Gastroesophageal sphincter (tissue), 4 donors: Measurements from ENCODE around the gene TSPEAR. TPM values are rescaled to one million over a fixed set of nuclear protein-coding genes. Genes with fewer than 3 reads are reported as not detected.

Experiments
- ATAC-seq: fragments of 150-250 bp; one replicate; pipeline ENCODE4 v1.9.1; 2016; ENCODE audit warnings: mild to moderate bottlenecking, moderate library complexity
- H3K27ac ChIP-seq, 4 donors: fragments of 200-600 bp; sonication (generic) in 3 of 4; 1 replicate in 3 of 4; 2 replicates in 1 of 4; pipeline ENCODE4 v1.5.1; 2016 to 2019
- H3K27me3 ChIP-seq: fragments of 200-600 bp; sonication (generic); one replicate; pipeline ENCODE4 v1.5.1; 2019
- H3K36me3 ChIP-seq, 2 donors: fragments of 200-600 bp; sonication (generic); one replicate each; pipeline ENCODE4 v1.5.1; 2019; ENCODE audit warnings: control low read depth in 1 of 2
- H3K4me1 ChIP-seq, 3 donors: fragments of 200-600 bp; sonication (generic); 1 replicate in 2 of 3; 2 replicates in 1 of 3; pipeline ENCODE4 v1.5.1; 2016 to 2019; ENCODE audit warnings: control low read depth in 2 of 3
- H3K4me3 ChIP-seq, 2 donors: fragments of 200-600 bp; sonication (generic); one replicate each; pipeline ENCODE4 v1.5.1; 2019; ENCODE audit warnings: mild to moderate bottlenecking in 1 of 2, moderate library complexity in 1 of 2
- H3K9me3 ChIP-seq, 3 donors: fragments of 200-600 bp; sonication (generic); one replicate each; pipeline ENCODE4 v1.5.1; 2017 to 2019; ENCODE audit warnings: control low read depth in 2 of 3
- EP300 ChIP-seq: sonication (generic); formaldehyde crosslinking; IDR thresholded peaks from one replicate; pipeline ENCODE4 v1.6.1; 2017; ENCODE audit warnings: antibody characterized with exemption, mild to moderate bottlenecking
- POLR2A ChIP-seq, 2 donors: fragments of 450-650 bp; IDR thresholded peaks; one replicate each; pipeline ENCODE4 v1.6.1; 2017; ENCODE audit warnings: antibody characterized with exemption in 2 of 2, mild to moderate bottlenecking in 2 of 2, moderate library complexity in 1 of 2
- POLR2AphosphoS5 ChIP-seq: sonication (generic); formaldehyde crosslinking; IDR thresholded peaks from one replicate; pipeline ENCODE4 v1.6.1; 2017; ENCODE audit warnings: antibody characterized with exemption
- WGBS, 2 donors: methylation state at CpG; one replicate each; pipeline ENCODE4 v1.1.5; 2018; ENCODE audit warnings: low coverage in 1 of 2; 5-methylcytosine and 5-hydroxymethylcytosine counted together
- total RNA-seq, 4 donors: library from RNA; depleted of rRNA; stranded (reverse); fragments of >200 nt; gene quantifications; one replicate each; pipeline ENCODE4 v1.1.0, GENCODE V29; 2016
- TF ChIP-seq, protein P1 (sequence below), 4 experiments: fragments of 200-600 bp in 2 of 4; fragments of 450-650 bp in 2 of 4; sonication (generic) in 1 of 4; IDR thresholded peaks; one replicate each; pipeline ENCODE4 v1.5.1; 2017 to 2019; ENCODE audit warnings: antibody characterized with exemption in 4 of 4, mild to moderate bottlenecking in 2 of 4, moderate library complexity in 2 of 4

The TSPEAR gene
- total RNA-seq, 4 donors from 2014 or later: not detected

DNA sequence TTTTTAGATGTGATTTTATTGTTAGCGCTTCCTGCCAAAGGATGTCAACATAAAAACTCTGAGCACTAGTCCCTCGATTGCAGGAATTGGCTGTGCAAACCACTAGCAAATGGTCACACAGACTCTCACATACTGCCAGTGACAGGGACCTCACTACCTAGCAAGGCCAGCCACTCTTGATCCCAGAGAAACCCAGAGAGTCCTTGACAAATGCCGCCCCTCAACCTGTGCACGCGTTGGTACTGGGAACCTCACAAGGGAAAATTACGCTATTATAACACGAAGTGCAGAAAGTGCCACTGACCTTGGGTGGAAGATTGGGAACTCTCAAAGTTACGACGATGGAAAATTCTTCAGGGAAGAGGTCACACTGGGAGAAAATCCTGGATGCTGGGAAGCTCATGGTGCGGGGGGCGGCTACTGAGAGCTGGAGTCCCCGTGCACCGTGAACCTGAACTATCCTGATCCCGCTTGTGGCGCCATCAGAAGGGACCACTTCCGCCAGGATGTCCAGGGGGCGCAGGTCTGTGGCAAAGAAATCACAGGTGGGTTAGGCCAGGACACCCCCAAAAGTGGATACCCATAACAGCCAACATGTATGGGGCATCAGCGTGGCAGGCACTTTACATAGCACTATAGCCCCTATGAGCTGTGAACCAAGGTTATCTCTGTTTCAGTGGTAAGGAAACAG is 143.7 kb downstream of the TSPEAR start:
- peaks cover 33% of the 10 kb centered on the region for H3K27me3 ChIP-seq
- no peak overlapping the region for H3K27ac ChIP-seq
- no peak for ATAC-seq
- no peak overlapping the region for H3K4me3 ChIP-seq
- WGBS, 2 donors: 85 to 93% methylated on average over 6 to 10 of the region's 18 CpGs
- TF ChIP-seq POLR2AphosphoS5 (no peak), EP300 (no peak), POLR2A (IDR thresholded peaks at IDR 0.05) (no peak)
- TF ChIP-seq, protein P1, sequence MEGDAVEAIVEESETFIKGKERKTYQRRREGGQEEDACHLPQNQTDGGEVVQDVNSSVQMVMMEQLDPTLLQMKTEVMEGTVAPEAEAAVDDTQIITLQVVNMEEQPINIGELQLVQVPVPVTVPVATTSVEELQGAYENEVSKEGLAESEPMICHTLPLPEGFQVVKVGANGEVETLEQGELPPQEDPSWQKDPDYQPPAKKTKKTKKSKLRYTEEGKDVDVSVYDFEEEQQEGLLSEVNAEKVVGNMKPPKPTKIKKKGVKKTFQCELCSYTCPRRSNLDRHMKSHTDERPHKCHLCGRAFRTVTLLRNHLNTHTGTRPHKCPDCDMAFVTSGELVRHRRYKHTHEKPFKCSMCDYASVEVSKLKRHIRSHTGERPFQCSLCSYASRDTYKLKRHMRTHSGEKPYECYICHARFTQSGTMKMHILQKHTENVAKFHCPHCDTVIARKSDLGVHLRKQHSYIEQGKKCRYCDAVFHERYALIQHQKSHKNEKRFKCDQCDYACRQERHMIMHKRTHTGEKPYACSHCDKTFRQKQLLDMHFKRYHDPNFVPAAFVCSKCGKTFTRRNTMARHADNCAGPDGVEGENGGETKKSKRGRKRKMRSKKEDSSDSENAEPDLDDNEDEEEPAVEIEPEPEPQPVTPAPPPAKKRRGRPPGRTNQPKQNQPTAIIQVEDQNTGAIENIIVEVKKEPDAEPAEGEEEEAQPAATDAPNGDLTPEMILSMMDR (IDR thresholded peaks at IDR 0.05): no peak
- peaks cover 0 to 11% (median 1%) of the 10 kb centered on the region in 3 donors for H3K9me3 ChIP-seq
- H3K4me1 ChIP-seq: no peaks in the 10 kb centered on the region
- no peaks in the 10 kb centered on the region for H3K36me3 ChIP-seq

- Histone ChIP-seq H3K36me3 (no peaks in the 10 kb centered on the region), H3K4me1 (no peaks in the 10 kb centered on the region), H3K27ac (no peak overlapping the region), H3K27me3 (peaks cover 28% of the 10 kb centered on the region), H3K4me3 (no peak overlapping the region), H3K9me3 (peaks cover 0 to 13% (median 2%) of the 10 kb centered on the region in 3 donors)
- WGBS, 2 donors: 13 to 50% methylated on average over 1 of the region's 1 CpG
- ATAC-seq: no peak
- TF ChIP-seq EP300 (no peak), POLR2A (IDR thresholded peaks at IDR 0.05) (no peak), POLR2AphosphoS5 (no peak)
- TF ChIP-seq, protein P1 (IDR thresholded peaks at IDR 0.05): no peak
Measured at GRCh38 chr21:44566403-44566802, 145.0 kb downstream of the TSPEAR start.

- Histone ChIP-seq H3K4me3 (no peak overlapping the region), H3K4me1 (no peaks in the 10 kb centered on the region), H3K27me3 (peaks cover 26% of the 10 kb centered on the region), H3K36me3 (no peaks in the 10 kb centered on the region), H3K27ac (no peak overlapping the region), H3K9me3 (peaks cover 0 to 9% (median 2%) of the 10 kb centered on the region in 3 donors)
- TF ChIP-seq EP300 (no peak), POLR2AphosphoS5 (no peak), POLR2A (IDR thresholded peaks at IDR 0.05) (no peak)
- TF ChIP-seq, protein P1 (IDR thresholded peaks at IDR 0.05): no peak
- no peak for ATAC-seq
- 0 to 50% methylated on average over 1 of the region's 1 CpG for WGBS, 2 donors
Measured at GRCh38 chr21:44564886-44565598, 146.3 kb downstream of the TSPEAR start.

GRCh38 chr21:44564099-44564498 is 147.3 kb downstream of the TSPEAR start:
- H3K27ac ChIP-seq: no peak overlapping the region
- peaks cover 16% of the 10 kb centered on the region for H3K27me3 ChIP-seq
- peaks cover 0 to 17% (median 2%) of the 10 kb centered on the region in 3 donors for H3K9me3 ChIP-seq
- 80 to 91% methylated on average over 1 of the region's 1 CpG for WGBS, 2 donors
- no peak for ATAC-seq
- TF ChIP-seq POLR2AphosphoS5 (no peak), EP300 (no peak), POLR2A (IDR thresholded peaks at IDR 0.05) (no peak)
- TF ChIP-seq, protein P1 (IDR thresholded peaks at IDR 0.05): no peak
- no peaks in the 10 kb centered on the region for H3K4me1 ChIP-seq
- H3K4me3 ChIP-seq: no peak overlapping the region
- H3K36me3 ChIP-seq: no peaks in the 10 kb centered on the region
